GM12875 (cell line): Measurements from ENCODE around the gene BCOR.
A peak's percentile ranks its signal among the peaks of the same experiment; 100 is the strongest.

Experiments used
- H3K4me3 ChIP-seq: one replicate; pipeline ENCODE4 v1.5.1; 2011; ENCODE audit warnings: low read depth, low read length, control low read depth
- CTCF ChIP-seq: IDR thresholded peaks from 2 replicates; pipeline ENCODE4 v1.5.1; 2011; ENCODE audit warnings: low read depth, mild to moderate bottlenecking, control low read depth, inconsistent platforms, low read length, moderate library complexity, borderline replicate concordance; ENCODE audit not compliant: insufficient read depth

The BCOR gene

GRCh38 chrX:40100537-40101429 is 3.0 kb upstream of the BCOR start:
- no peak overlapping the region for H3K4me3 ChIP-seq
- no peak for TF ChIP-seq CTCF

GRCh38 chrX:40100141-40100536 is 2.4 kb upstream of the BCOR start:
- no peak for TF ChIP-seq CTCF
- no peak overlapping the region for H3K4me3 ChIP-seq

- TF ChIP-seq CTCF: no peak
- peak overlapping the region; percentile 46 for H3K4me3 ChIP-seq
These were observed 1.5 kb upstream of the BCOR start for GRCh38 chrX:40099055-40099958.

GRCh38 chrX:40098264-40099054 is 701 bp upstream of the BCOR start:
- no peak for TF ChIP-seq CTCF
- peak overlapping the region; percentile 46 for H3K4me3 ChIP-seq

GRCh38 chrX:40097141-40097503 is 636 bp downstream of the BCOR start:
- TF ChIP-seq CTCF: no peak
- H3K4me3 ChIP-seq: peak overlapping the region; percentile 58

GRCh38 chrX:40096395-40097091 is 1.2 kb downstream of the BCOR start:
- no peak for TF ChIP-seq CTCF
- H3K4me3 ChIP-seq: peak overlapping the region; percentile 57
